GM18508 (cell line): ENCODE measurements around the gene GPRIN3.
"Not testable (repeated sequence)": the region's sequence is repeated elsewhere in the genome, so short reads cannot be mapped to it uniquely, and the experiment has no call there.

Source experiments
- ATAC-seq: cut with Tn5 transposase; IDR thresholded peaks from one replicate; pipeline ENCODE4 v1.9.1; 2021; ENCODE audit warnings: moderate number of reproducible peaks; ENCODE audit not compliant: insufficient read depth, unreplicated experiment

GPRIN3 gene

GRCh38 chr4:89226665-89227574 lies 80.7 kb downstream of the GPRIN3 start:
- ATAC-seq = peak; percentile 76

DNA sequence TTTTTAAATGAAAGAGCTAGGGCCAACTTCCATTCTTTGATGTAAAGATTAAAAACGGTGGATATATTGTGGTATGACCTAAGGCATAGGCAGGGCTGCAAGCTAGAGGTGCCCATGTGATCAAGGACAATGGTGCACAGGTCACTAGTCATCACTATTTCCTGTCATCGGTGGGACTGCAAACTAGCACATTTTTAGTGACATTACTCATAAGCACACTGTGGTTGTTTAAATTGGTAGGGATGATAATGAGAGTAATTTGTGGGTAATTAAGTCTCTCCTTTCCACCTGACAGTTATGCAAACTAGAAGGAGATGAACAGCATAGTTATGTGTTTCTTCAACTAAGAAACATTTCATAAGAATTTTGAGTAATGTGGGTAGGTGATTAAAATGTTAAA lies 85.4 kb downstream of the GPRIN3 start:
- no peak for ATAC-seq

GRCh38 chr4:89221167-89221867 lies 86.3 kb downstream of the GPRIN3 start:
- no peak for ATAC-seq

DNA sequence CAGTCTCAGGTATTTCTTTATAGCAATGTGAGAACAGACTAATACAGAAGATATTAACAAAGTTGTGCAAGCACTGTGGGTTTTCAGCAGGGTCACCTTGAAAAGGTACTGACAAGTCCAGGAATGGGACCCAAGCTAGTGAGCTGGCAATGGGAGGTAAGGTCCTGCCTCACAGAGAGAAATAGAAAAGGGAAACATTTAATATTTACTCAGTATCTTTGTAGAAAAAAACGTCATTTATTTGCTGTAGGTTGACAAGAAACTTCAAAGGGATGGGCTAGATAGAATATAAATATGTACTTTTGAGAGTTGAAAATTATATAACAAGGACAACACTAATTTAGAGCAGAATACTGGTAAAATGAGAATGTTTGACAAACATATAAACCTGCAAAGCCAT lies 89.0 kb downstream of the GPRIN3 start:
- no peak for ATAC-seq

DNA sequence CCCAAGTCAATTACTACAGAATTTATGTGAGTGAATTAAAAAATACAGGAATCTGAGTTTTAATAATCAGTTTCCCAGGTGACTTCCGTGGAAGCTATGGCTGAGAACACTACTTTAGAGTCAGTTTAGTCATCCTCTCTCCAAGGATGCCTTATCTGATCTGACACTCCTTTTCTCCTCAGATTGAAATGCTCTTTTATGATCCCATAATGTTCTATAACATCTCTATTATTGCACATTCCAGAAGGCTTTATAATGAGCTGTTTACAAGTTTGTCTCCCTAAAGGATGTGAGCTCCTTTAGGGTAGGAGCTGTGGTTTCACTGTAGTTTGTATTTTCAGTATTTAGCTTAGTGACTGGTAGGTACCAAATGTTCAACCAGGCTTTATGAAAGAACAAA lies 90.0 kb downstream of the GPRIN3 start:
- no peak for ATAC-seq

GRCh38 chr4:89216866-89217265 lies 90.7 kb downstream of the GPRIN3 start:
- no peak for ATAC-seq

DNA sequence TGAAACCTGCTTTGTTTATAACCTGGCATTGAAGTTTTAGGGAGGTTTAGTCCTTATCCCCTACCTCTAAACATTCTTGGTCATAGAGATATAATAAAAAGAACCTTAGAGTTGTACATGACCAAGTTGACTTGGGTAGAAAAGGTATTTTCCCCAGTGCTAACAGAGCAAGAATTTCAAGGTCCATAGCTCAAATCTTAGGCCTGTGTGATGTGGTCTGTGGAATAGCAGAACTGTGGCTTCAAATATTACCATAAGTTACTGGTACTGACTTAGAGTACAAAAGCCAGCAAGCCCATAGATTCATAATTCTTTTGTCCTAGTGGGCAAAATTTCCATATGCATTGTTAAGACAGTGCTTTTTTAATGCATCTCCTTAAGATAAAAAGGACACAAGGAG lies 91.2 kb downstream of the GPRIN3 start:
- ATAC-seq = no peak

DNA sequence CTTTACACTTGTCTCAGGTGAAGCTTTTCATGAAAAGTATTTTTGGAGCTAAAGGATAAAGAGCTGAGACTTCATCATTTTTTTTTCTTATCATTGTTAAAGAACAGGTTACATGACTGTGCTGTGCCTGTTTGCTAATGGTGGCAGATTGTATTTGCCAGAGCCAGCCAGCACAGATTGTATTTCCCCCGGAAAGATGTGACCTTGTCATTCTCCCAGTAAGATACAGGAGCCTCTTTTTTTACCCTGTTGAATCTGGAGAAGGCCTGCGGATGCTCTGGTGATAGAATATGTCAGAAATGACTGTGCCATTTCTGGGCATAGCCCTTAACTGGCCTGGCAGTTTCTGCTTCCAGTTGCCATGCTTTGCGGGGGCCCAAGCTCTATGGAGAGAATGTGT lies 91.9 kb downstream of the GPRIN3 start:
- no peak for ATAC-seq

- no peak for ATAC-seq
These were observed 93.3 kb downstream of the GPRIN3 start for GRCh38 chr4:89214308-89214707.

DNA sequence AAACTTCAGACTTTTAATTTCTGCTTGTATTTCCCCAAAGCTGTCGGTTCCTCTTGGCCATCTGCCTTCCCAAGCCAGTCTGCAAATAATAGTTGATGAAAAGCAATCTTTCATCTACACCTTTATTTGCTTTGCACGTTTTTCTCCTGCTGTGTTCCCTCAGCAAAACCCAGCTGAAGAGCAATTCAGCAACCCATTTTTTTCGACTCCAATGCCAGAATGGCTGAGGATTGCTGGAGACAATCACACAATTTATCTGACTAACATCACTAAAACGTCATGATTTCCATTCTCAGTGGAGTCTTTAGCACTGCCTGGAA lies 94.3 kb downstream of the GPRIN3 start:
- no peak for ATAC-seq

DNA sequence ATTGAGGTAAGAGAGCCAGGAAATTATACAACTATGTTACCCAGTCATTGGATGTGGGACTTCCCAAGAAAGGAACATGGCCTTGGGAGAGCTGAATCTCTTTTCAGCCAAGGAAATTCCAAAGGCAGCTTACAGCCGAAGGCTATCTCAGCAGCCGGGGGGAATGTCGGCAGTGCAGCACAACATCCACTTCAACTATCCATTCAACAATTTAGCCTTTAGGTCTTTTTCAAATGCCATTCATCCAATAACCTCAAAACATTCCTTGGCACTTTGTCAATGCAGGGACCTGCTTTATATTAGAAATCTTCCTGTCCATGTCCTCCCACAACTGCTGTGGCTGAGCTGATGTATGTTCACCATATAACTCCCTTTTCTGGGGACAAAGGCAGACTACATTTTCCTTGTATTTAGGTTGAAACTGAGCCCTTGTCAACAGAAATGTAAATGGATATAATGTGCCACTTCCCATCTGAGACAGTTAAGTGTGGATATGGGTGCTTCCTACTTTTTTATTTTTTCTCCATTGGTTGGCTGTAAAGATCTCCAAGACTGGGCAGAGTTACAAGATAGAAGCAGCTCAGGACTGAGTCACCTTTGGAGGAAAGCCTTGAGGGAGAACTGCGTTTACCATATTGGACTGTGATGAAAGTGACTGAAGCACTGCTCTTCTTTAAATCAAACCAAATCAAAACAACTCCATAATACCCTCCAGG lies 94.8 kb downstream of the GPRIN3 start:
- no peak for ATAC-seq

DNA sequence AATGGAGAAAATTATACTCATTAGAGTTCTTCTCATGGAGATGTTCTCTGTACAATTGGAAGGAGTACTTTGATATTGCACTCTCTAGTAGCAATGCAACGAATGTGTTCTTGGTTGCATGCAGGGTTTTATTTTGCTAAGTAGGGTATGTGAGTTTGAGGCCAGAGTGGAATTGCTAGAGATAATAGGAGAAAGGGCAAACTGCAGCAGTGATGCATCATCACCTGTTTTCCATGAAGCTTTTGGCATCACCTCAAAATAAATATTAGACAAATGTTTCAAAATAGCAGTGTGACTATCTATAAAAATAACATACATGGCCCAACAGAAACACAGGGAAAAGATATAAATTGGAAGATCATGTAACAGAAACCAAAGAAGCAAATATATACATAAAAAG lies 103.0 kb downstream of the GPRIN3 start:
- no peak for ATAC-seq

- ATAC-seq = no peak
These were observed 103.7 kb downstream of the GPRIN3 start for GRCh38 chr4:89203902-89204301.

GRCh38 chr4:89199394-89199793 lies 108.2 kb downstream of the GPRIN3 start:
- ATAC-seq = not testable (repeated sequence)

- ATAC-seq = no peak
These were observed 109.7 kb downstream of the GPRIN3 start for GRCh38 chr4:89197920-89198319.

GRCh38 chr4:89196745-89197144 lies 110.9 kb downstream of the GPRIN3 start:
- ATAC-seq = no peak

- ATAC-seq = no peak
These were observed 111.4 kb downstream of the GPRIN3 start for GRCh38 chr4:89196056-89196674.

DNA sequence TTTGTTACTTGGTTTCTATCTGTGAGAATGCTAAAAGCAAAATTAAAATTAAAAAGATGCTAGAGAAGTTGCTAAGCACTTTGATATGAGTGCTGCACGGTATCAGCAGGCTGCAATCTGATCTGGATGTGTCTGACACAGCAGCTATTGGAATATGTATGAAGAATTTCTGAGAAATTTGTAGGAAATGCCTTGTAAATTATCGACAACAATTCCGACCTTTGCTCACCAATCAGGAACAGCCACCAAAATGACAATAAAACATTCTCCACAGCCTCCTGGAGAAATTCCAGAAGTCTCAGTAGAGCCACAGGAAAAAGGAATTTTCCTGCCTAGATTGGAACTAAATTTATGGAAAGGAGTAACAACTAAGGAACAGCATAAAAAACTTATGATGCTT lies 113.8 kb downstream of the GPRIN3 start:
- ATAC-seq = no peak
